GM21737 (cell line): ENCODE results near the gene SLC2A13.
"Not testable (repeated sequence)": the region's sequence is repeated elsewhere in the genome, so short reads cannot be mapped to it uniquely, and the experiment has no call there.

Experiments
- ATAC-seq: cut with Tn5 transposase; IDR thresholded peaks from one replicate; pipeline ENCODE4 v1.9.1; 2021; ENCODE audit warnings: mild to moderate bottlenecking, moderate library complexity; ENCODE audit not compliant: unreplicated experiment

The SLC2A13 gene

DNA sequence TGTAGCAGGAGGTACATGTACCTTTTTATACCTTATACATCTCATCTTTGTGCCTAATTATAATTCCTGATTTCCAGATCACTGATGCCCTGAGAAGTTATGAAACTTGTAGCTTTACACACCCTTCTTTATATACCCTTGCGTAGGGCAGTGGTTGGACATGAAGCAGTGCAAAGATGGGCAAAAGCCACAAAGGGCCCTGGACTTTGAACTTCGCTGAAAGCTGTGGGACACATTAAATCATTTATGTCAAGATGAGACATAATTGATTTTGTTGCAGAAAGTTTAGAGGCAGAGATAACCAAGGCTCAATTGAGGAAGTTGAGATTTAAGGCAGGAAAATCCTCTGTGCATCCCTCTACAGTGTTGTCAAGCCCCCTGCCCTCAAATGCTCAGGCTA lies 170.0 kb downstream of the SLC2A13 start:
- ATAC-seq: no peak

- ATAC-seq: no peak
Measured at GRCh38 chr12:39935275-39935674, 170.6 kb downstream of the SLC2A13 start.

DNA sequence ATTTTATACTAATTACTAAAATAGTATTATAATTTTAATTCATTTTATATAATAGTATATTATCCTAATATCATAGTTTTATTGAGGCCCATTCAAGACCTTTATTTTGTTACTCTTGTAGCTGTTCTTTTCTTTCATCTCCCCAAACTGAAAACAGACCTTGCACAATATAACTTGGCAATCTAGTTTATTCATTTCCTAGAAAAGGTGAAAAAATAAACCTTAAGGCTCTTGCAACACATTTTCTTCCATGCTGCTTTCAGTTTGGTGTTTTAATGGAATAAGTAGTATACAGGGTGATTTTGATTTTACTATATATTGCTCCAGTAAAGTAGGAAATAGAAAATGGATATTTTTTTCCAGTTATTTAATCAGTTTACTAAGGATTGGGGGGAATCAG lies 174.0 kb downstream of the SLC2A13 start:
- no peak for ATAC-seq

GRCh38 chr12:39931231-39931630 lies 174.7 kb downstream of the SLC2A13 start:
- ATAC-seq: no peak

GRCh38 chr12:39930101-39930500 lies 175.8 kb downstream of the SLC2A13 start:
- no peak for ATAC-seq

DNA sequence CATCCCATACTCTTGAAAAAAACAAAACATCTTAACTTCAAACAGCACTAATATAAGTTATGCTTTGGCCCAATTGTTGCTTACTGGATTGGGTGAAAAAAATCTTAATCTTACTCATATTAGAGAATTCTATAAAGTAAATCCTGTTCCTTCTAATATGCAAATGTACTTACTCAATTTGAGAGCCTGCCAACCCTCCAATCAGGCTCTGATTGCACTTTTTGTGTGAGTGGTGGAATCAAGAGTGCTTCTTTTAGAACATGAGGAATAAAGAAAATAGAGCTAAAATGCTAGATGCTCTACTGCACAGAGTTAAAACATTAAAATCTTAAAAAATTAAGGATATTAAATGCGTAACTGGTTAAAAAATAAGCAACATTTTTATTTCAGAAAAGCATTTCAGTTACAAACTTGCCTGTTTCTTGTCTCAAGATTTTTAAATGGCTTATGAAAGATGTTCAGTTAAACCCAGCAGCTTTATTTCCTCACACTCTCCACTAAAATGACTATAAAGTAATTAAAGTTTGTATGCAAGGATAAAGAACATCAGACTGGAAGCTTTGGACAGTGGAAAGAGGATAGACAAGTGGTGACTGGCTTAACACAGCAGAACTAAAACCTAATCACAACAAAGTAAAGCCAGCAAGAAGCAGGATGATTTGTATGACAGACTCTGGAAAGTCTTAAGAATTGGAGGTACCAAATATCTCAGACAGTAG lies 177.5 kb downstream of the SLC2A13 start:
- ATAC-seq: no peak

DNA sequence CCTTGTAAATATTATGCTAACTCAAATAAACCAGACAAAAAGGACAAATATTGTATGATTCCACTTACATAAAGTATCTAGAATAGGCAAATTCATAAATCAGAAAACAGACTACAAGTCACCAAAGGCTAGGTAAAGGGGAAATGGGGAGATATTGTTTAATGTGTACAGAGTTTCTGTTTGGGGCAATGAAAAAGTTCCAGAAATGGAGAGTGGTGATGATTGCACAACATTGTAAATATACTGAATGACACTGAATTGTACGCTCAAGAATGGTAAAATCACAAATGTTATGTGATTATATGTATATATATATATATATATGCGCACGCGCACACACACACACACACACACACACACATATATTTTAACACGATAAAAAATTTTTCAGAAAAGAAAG lies 182.5 kb downstream of the SLC2A13 start:
- no peak for ATAC-seq

- not testable (repeated sequence) for ATAC-seq
Measured at GRCh38 chr12:39922598-39922997, 183.3 kb downstream of the SLC2A13 start.

GRCh38 chr12:39920647-39921046 lies 185.2 kb downstream of the SLC2A13 start:
- no peak for ATAC-seq

DNA sequence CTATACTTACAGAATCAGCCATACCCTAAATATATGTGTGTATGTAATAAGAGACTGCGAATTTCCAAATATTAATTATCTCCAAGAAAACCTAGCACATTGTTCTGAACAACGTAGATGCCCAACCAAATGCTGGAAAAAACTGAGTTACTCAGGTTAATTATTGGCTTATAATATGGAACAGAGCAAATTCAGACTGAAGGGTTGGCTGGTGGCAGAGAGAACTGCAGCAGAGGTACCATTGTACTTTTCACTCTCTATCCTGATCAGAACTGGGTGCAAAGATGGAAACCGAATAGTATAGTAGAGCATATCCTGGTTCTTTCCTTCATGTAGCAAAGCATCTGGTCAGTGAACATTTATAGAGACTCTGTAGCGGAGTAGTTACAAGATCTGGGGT lies 185.7 kb downstream of the SLC2A13 start:
- no peak for ATAC-seq

DNA sequence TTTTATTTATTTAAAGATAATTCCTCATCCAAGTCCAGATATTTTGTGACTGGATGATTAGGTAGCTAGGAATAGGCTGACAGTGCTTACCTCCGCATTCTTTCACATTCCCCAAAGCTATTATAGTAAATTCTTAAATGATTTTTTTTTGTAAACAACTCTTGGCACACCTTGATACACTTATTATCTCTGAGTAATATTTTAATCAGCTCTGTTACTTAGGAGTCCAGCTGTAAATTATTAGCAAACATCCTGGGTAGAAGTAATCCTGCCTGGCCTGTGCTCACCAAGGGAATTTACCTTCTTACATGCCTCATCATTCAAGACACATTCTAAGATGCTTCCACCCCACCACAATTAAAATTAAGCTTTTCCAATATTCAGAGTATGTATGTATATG lies 186.1 kb downstream of the SLC2A13 start:
- no peak for ATAC-seq

GRCh38 chr12:39915249-39915648 lies 190.6 kb downstream of the SLC2A13 start:
- ATAC-seq: no peak

- ATAC-seq: no peak
Measured at GRCh38 chr12:39912211-39912980, 193.5 kb downstream of the SLC2A13 start.

GRCh38 chr12:39906237-39906636 lies 199.6 kb downstream of the SLC2A13 start:
- no peak for ATAC-seq

- no peak for ATAC-seq
Measured at GRCh38 chr12:39905152-39905551, 200.7 kb downstream of the SLC2A13 start.

DNA sequence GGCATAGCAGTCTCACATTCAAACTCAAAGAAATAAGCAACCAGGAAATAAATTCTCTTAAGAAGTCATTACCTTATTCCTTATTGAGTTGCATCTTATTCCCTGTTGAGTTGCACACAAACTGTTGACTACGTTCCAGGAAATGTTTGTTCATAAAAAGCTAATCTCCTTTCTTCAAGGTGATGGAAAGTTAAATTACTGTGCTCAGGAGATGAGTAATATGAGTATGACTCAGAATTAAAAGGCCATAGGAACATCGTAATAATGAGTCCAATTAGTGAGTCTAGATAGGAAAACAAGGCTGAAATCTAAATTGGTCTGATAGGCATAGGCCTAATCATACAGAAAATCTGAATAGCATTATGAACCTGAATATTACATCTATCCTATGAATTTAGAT lies 203.1 kb downstream of the SLC2A13 start:
- no peak for ATAC-seq

GRCh38 chr12:39897315-39897714 lies 208.6 kb downstream of the SLC2A13 start:
- ATAC-seq: no peak

GRCh38 chr12:39893388-39893787 lies 212.5 kb downstream of the SLC2A13 start:
- not testable (repeated sequence) for ATAC-seq

DNA sequence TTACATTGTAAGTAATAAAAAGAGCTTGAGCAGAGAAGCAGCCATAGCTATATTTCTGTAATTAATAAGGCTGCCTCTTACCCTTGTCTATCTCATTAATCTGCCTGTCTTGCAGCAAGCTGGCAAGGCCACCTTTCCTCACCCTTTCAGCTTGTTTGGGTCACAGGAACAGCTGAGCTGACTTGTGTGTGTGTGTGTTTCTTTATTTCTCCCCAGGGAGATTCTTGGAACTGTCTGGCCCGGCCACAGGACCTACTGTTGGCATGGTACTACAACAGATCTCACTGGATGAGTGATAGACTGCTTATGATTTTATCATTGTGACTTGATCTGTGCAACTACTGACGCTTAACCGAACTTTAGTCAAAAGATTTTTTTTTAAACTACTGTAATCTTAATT lies 213.7 kb downstream of the SLC2A13 start:
- no peak for ATAC-seq

DNA sequence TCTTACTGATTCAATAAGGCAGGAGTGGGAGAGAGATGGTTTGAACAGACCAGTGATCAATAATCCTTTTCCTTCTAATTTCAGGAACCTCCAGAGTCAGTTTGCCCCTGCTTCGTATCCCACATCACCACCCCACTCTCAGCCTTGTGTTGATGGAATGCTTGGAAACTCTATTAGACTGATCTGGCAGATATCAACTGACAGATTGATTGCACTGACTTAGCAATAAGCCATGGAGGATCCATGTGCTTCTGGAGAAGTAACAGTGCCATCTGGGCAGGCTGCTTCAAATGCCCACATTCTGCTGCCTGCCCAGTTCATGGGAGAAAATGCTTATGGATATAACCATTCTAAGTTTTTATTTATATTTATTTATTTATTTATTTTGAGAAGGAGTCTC lies 218.0 kb downstream of the SLC2A13 start:
- no peak for ATAC-seq

DNA sequence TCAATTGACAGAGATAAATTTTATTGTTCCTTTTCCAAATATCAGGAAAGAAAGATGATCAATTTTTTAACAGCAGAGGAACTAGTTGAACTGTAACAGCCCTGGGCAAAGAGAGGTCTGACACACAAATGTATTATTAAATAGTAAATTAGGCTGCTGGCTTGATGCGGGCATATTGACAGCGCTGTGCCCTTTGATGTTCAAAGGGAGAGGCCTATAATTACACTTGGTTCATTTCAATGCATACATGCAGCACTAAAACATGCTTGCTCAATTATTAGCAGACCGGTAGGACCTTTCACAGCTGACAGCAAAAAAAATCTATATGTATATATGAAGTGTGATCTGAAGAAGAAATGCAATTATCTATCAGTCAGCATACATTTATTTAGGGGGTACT lies 219.8 kb downstream of the SLC2A13 start:
- ATAC-seq: no peak

- no peak for ATAC-seq
Measured at GRCh38 chr12:39884616-39885125, 221.2 kb downstream of the SLC2A13 start.
